Bronchial epithelial cell (primary cell): Measurements from ENCODE around the gene MORN5. TPM values are rescaled to one million over a fixed set of nuclear protein-coding genes. Genes with fewer than 3 reads are reported as not detected.
A peak's percentile ranks its signal among the peaks of the same experiment; 100 is the strongest.

Experiments
- DNase-seq: peaks from one replicate; pipeline ENCODE4 v3.0.0-alpha.2; 2010; ENCODE audit warnings: low read depth
- FAIRE-seq: peaks from 2 replicates; lab custom pipeline; 2011; peaks lifted over from hg19 to GRCh38; lab: Jason Lieb, UNC
- H3K27me3 ChIP-seq: 2 replicates; pipeline ENCODE4 v1.5.1; 2011; ENCODE audit warnings: low read length; ENCODE audit not compliant: control insufficient read depth, insufficient read depth
- H3K36me3 ChIP-seq: 2 replicates; pipeline ENCODE4 v1.5.1; 2011; ENCODE audit warnings: low read length; ENCODE audit not compliant: control insufficient read depth, insufficient read depth
- H3K4me3 ChIP-seq: 2 replicates; pipeline ENCODE4 v1.5.1; 2011; ENCODE audit warnings: mild to moderate bottlenecking, low read depth, low read length, control low read depth
- CTCF ChIP-seq: IDR thresholded peaks from 2 replicates; pipeline ENCODE4 v1.5.1; 2011; ENCODE audit warnings: mild to moderate bottlenecking, moderate library complexity, low read length, control low read depth, inconsistent platforms; ENCODE audit not compliant: insufficient read depth, severe bottlenecking
- total RNA-seq: library from RNA; depleted of rRNA; stranded (reverse); fragments of >200 nt; gene quantifications from 2 replicates; pipeline ENCODE4 v1.2.1, GENCODE V29; 2014

Gene MORN5
- total RNA-seq, 1 donor from 2014 or later, result not detected

GRCh38 chr9:122218935-122219855 lies 59.5 kb downstream of the MORN5 start:
- DNase-seq, result no peak
- H3K27me3 ChIP-seq, result peaks cover 62% of the 10 kb centered on the region
- H3K4me3 ChIP-seq, result no peak overlapping the region

DNA sequence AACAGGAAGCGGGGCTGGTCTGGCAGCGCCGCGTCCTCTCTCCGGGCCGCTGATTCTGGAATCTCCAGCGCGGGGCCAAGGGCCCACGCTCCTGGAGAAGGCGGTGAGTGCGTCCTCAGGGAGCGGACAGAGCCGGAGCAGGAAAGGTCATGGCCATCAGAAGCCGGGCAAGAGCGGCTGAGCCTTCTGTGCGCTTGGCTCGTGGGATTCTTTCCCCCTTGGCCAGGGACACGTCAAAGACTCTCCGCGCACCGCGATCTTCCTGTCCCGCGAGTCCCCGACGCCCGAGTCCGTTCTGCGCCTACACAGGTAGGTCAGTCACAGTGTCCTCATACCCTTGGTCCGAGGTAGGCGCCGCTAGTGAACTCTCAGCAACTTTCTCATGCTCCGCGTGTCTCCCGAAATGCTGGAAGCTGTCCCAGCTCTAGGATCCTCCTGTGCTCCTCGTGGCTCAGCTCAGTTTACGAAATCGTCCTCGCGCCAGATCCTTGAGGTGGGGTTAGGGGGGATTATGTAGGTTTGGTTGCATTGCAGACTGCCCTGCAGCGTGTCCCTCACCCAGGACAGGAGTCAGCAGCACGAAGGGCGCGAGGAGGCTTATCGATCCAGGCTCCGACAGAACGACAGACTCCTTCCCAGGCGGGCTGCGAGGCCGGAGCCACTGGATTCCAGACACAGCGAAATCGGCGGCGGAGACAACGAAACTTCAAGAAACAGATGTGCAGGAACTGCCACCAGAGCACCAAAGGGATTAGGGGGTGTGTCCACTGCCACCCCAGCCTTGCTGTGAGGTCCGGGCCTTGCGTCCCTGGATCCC lies 60.4 kb downstream of the MORN5 start:
- peaks cover 65% of the 10 kb centered on the region for H3K27me3 ChIP-seq
- TF ChIP-seq CTCF, result no peak
- DNase-seq (no peak), FAIRE-seq (no peak)
- no peaks in the 10 kb centered on the region for H3K36me3 ChIP-seq
- no peak overlapping the region for H3K4me3 ChIP-seq

More at GRCh38 chr9:122218935-122219855, 59.5 kb downstream of the MORN5 start:
- FAIRE-seq, result no peak
- H3K36me3 ChIP-seq, result no peaks in the 10 kb centered on the region
- TF ChIP-seq CTCF, result no peak

GRCh38 chr9:122220673-122221182 lies 61.0 kb downstream of the MORN5 start:
- FAIRE-seq (peak; percentile 32), DNase-seq (no peak)
- H3K27me3 ChIP-seq, result peaks cover 66% of the 10 kb centered on the region
- no peaks in the 10 kb centered on the region for H3K36me3 ChIP-seq
- no peak for TF ChIP-seq CTCF
- no peak overlapping the region for H3K4me3 ChIP-seq

GRCh38 chr9:122221183-122221811 lies 61.6 kb downstream of the MORN5 start:
- no peak for FAIRE-seq
- peaks cover 69% of the 10 kb centered on the region for H3K27me3 ChIP-seq
- no peak for TF ChIP-seq CTCF

GRCh38 chr9:122222791-122223190 lies 63.1 kb downstream of the MORN5 start:
- H3K27me3 ChIP-seq, result peaks cover 82% of the 10 kb centered on the region
- FAIRE-seq (no peak), DNase-seq (no peak)
- no peak overlapping the region for H3K4me3 ChIP-seq
- TF ChIP-seq CTCF, result no peak
- H3K36me3 ChIP-seq, result no peaks in the 10 kb centered on the region

More at GRCh38 chr9:122221183-122221811, 61.6 kb downstream of the MORN5 start:
- Histone ChIP-seq H3K4me3 (no peak overlapping the region), H3K36me3 (no peaks in the 10 kb centered on the region)
- no peak for DNase-seq
